Activated CD4-positive, alpha-beta T cell treated with anti-CD3 and anti-CD28 coated beads, Interleukin-2, amount 50 U/mL, for 24 hours (primary cell): ENCODE results near the gene SEMA6D.

ENCODE experiments used
- DNase-seq, 2 donors: peaks; one replicate each; pipeline ENCODE4 v3.0.0-alpha.2; 2020; ENCODE audit warnings: low read depth in 1 of 2, low spot score in 1 of 2

SEMA6D gene, protein sequence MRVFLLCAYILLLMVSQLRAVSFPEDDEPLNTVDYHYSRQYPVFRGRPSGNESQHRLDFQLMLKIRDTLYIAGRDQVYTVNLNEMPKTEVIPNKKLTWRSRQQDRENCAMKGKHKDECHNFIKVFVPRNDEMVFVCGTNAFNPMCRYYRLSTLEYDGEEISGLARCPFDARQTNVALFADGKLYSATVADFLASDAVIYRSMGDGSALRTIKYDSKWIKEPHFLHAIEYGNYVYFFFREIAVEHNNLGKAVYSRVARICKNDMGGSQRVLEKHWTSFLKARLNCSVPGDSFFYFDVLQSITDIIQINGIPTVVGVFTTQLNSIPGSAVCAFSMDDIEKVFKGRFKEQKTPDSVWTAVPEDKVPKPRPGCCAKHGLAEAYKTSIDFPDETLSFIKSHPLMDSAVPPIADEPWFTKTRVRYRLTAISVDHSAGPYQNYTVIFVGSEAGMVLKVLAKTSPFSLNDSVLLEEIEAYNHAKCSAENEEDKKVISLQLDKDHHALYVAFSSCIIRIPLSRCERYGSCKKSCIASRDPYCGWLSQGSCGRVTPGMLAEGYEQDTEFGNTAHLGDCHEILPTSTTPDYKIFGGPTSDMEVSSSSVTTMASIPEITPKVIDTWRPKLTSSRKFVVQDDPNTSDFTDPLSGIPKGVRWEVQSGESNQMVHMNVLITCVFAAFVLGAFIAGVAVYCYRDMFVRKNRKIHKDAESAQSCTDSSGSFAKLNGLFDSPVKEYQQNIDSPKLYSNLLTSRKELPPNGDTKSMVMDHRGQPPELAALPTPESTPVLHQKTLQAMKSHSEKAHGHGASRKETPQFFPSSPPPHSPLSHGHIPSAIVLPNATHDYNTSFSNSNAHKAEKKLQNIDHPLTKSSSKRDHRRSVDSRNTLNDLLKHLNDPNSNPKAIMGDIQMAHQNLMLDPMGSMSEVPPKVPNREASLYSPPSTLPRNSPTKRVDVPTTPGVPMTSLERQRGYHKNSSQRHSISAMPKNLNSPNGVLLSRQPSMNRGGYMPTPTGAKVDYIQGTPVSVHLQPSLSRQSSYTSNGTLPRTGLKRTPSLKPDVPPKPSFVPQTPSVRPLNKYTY

GRCh38 chr15:47717036-47717612 is at the start of gene SEMA6D:
Gene SEMA6D (plus strand): TSS chr15:47717505. CDS start chr15:47759799, 42,294 bp downstream.
- DNase-seq = no peak

DNA sequence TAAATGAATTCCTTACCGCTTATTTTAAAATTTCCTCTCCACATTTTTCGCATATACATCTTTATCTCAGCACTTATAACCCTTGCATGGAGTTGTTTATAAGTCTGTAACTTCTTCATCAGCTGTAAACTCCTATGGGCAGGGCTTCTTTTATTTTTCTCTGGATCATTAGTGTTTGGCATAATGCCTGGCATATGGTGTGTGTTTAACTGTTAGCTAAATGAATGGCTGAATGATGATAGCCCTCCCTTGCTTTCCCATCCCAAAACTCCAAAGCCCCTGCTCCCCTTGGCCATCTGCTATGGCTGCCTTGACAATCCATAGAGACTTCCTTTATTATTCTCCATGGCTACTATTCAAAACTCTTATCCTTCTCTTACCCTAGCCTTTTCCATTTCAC is 48.1 kb upstream of the SEMA6D start:
- DNase-seq = no peak

- no peak for DNase-seq
These were observed 46.9 kb upstream of the SEMA6D start for GRCh38 chr15:47670365-47670764.

DNA sequence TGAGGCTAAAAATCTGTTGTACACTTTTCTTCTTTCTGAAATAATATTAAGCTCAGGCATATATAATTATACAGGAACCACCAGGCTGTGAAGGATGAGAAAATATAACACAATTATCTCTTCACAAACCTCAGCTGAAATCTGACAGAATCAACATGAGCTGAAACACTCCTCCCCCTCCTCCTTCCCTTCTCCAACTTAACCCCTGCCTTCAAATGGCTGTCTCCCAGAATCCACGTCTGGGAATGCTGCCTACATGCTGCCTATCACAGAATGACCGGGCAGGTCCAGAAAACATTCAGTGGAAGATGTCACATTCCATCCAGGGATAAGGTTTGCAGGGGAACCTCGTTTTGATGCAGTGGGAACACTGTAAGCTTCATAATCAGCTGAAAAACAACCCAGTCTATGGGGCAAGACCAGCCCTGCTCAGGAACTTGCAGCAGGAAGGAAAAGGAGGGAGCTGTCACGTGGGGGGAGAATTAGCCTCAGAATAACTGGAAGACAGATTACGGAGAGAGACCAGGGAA is 44.0 kb upstream of the SEMA6D start:
- no peak for DNase-seq

DNA sequence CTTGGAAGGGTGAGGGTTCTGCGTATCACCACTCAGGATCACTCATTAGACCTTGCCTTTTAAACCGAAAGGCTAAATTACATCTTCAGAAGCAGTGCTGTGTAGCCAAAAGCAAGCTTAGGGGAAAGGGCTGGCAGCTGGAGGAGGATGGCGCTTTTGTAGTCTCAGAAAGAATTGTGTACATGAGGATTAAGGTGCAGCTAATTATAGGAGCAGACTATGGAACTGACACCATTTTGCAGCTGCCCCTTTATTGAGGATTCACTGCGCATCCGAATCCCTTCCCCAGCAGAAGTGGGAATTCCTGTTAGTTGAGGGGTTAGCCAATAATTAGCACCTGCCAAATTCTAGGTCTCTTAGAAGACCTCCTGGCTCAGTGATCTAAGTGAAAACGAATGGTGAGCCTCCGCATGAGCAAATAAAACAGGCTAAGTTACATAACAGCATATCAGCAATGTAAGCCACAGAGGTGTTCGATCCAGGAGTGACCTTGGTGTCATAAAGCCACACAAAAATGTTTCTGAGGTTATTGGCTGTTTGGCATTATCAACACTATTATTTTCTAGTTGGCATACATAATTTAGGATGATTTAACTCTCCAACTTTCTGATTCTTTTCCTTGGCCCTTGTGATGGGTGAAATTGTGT is 42.6 kb upstream of the SEMA6D start:
- DNase-seq = no peak

GRCh38 chr15:47675735-47676134 is 41.6 kb upstream of the SEMA6D start:
- DNase-seq = no peak

GRCh38 chr15:47678040-47678439 is 39.3 kb upstream of the SEMA6D start:
- no peak for DNase-seq

- DNase-seq = no peak
These were observed 34.6 kb upstream of the SEMA6D start for GRCh38 chr15:47682661-47683060.

GRCh38 chr15:47685141-47685870 is 32.0 kb upstream of the SEMA6D start:
- no peak for DNase-seq

DNA sequence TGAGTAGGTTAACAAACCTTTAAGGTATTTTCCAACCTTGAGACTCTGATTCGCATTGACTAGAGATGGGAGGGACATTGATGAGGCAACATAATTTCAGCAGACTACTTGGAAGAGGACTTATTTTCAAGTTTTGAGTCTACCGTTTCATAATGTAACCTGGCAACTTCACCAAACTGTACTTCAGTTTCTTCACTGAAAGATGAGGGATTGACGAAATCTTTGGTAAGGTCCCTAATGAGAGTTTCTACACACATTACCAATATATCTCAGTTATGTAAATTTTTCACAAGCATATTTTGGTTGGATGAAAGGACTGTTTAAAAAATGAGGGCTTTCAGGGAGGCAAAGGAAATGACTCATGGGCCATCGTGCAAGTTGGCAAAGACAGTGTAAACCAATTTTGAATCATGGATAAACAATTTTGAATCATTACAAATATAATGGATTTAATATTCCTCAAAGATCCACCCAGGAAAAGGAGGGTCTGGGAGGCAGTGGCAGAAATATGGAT is 28.7 kb upstream of the SEMA6D start:
- no peak for DNase-seq

GRCh38 chr15:47689660-47690059 is 27.6 kb upstream of the SEMA6D start:
- DNase-seq = no peak

DNA sequence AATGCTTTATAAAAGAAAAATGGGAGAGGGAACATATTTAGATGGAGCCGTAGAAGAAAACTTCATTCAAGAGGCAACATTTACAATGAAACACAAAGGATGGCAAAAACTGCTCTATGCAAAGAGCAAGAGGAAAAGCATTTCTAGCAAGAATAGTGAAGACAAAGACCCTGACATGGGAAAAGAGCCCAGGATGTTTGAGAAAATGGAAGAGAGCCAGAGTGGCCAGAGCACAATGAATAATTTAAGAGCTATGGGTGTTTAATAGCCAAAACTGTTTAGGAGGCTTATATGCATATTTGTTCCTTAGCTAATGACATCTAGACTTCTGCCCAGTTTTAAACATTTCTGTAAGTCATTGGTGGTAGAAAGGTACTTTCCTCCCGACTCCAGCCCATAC is 25.4 kb upstream of the SEMA6D start:
- no peak for DNase-seq

DNA sequence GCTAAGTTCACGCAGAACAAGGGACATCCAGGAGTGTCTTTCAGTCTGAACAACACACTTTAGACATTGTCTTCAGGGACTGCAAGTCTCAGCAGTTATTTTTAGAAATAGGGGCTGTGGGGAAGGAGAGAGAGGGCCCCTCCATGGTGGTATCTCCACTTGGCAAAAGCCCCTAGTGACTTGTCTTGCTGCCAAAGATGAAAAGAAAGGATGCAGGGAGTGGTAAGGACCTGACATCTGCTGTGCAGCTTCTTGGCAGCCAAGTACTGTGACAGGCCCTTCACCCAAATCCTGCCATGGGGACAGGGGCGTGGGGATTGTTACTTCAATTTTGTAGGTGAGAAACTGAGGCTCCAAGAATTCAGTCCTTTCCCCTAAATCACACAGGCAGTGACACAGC is 21.0 kb upstream of the SEMA6D start:
- DNase-seq = no peak

- no peak for DNase-seq
These were observed 11.9 kb upstream of the SEMA6D start for GRCh38 chr15:47705281-47705997.

DNA sequence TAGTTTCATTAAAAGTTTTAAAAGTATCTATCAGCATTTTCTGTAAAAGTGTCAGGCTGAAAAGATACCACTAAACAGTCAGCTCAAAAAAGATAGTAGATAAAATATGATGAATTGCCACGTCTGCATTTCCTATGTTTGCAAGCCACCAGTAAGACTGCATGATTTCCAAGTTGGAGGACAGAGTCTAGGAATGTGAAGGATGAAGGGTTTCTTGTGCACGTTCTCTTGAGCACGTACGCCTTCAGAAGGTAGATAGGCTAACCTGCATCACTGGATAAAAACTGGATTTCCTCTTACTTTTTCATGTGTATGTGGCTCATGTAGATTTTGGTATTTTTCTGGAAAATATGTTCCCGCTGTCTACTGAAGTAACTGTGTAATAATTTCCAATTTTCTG is 9.9 kb upstream of the SEMA6D start:
- DNase-seq = no peak

GRCh38 chr15:47708161-47708980 is 8.9 kb upstream of the SEMA6D start:
- DNase-seq = no peak

DNA sequence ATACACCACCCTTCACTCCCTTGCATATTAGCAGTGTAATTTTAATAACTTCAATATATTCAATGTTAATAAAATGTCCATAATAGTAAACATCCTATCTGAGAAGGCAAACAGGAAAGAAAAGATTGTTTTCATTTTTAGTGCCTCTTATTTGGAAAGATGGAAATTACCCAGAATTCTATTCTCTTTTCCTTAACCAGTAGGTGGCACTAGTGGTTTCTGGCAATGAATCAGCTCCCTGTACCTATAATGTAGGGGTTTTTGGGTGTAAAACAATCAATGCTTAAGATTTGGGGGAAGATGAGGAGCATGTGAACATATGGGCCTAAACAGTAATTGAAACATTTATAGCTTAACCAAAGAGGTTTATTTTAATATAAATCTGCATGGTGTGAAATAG is 5.7 kb upstream of the SEMA6D start:
- no peak for DNase-seq

GRCh38 chr15:47715402-47715801 is 1.9 kb upstream of the SEMA6D start:
- no peak for DNase-seq
